NCI-H82 treated with DMSO at 0.1 percent for 48 hours (cell line): Measurements from ENCODE around the gene RESP18.
"Not testable (repeated sequence)": the region's sequence is repeated elsewhere in the genome, so short reads cannot be mapped to it uniquely, and the experiment has no call there.

Experiments
- DNase-seq: peaks from one replicate; lab custom pipeline; 2025; ENCODE audit not compliant: unreplicated experiment; lab: John Stamatoyannopoulos, UW

Gene RESP18

GRCh38 chr2:219325657-219326315 lies 6.8 kb downstream of the RESP18 start:
- DNase-seq: no peak

DNA sequence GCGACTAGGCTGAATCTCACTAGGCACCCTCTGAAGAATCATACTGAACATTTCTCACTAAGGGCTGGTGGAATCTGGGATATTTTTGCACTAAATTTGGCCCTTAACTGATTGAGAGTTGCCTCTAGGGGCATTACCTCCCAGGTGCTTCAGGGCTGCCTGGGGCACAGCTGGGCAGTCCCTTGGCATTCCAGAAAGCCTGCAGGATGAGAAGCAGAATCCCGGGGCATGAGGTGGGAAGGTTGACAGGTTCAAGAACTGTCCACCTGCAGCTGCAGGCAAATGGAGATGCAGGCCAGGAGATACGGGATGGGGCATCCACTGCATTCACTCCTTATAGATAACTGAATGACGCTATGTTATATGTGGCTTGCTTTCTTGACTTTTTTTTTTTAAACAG lies 7.4 kb downstream of the RESP18 start:
- no peak for DNase-seq

DNA sequence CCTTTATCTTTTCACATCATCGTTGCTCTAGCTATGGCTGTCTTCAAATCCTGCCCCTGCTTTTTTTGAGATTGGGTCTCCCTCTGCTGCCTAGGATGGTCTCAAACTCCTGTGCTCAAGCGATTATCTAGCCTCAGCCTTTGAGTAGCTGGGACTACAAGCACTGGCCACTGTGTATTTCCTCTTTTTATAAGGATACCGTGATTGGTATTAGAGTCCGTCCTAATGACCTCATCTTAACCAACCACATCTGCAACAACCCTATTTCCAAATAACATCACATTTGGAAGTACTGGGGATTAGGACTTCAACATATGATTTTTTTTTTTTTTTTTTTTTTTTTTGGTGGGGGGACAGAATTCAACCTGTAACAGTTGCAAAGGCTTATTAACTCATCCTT lies 9.1 kb downstream of the RESP18 start:
- no peak for DNase-seq

GRCh38 chr2:219314804-219315468 lies 17.6 kb downstream of the RESP18 start:
- no peak for DNase-seq

GRCh38 chr2:219312683-219313263 lies 19.8 kb downstream of the RESP18 start:
- not testable (repeated sequence) for DNase-seq

DNA sequence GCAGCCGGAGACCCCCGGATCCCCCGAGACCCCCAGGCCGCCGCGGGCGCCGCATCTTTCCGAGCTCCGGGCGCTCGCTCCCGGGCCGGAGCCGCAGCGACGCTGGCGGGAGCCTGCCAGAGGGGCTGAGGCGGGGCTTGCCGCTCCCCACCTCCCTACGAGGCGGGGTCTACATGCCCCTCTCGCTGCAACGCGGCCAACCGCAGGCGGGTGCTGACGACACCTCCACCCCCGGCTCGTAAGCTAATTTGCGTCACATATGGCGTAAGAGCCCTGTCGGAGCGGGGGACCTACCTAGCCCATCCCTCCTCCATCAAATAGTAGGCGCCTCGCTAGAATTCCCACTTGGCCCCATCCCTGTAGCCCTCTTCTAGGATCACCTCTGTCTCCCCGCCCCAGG lies 23.3 kb downstream of the RESP18 start, which contains the start of gene PTPRN:
Gene PTPRN (minus strand): TSS at position 124 of the 400 bp plus-strand sequence. CDS start 69 bp downstream, at position 55.
- peak; percentile 81 for DNase-seq

GRCh38 chr2:219308142-219309101 lies 24.1 kb downstream of the RESP18 start:
- peak; percentile 38 for DNase-seq

- DNase-seq: no peak
Observed at GRCh38 chr2:219306047-219306446, 26.5 kb downstream of the RESP18 start.

- no peak for DNase-seq
Observed at GRCh38 chr2:219304223-219304622, 28.3 kb downstream of the RESP18 start.

DNA sequence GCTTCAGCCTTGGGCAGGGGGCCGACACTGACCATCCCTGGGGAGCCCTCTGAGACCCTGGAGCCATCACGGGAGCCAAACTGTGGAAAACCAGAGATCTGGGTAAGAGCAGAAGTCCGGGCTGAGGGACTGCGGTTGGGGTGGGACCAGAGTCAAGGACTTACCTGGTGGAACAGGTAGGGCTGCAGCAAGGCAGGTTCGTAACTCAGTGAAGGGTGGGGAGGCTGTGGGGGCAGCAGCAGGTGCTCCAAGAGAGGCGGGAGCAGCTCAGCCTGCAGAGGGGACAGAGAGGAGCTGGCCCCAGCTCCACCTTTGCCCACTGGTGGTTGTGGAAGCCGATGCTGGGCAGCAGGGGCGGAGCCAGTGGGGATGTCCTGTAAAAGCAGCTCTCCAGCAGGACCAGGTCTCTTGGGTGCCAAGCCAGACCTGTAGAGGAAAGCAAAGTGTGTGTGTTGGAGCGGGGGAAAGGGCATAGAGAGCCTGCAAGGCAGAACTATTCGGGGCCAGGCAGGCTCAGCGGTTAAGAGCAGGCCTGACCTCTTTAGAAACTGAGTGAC lies 30.1 kb downstream of the RESP18 start:
- no peak for DNase-seq

DNA sequence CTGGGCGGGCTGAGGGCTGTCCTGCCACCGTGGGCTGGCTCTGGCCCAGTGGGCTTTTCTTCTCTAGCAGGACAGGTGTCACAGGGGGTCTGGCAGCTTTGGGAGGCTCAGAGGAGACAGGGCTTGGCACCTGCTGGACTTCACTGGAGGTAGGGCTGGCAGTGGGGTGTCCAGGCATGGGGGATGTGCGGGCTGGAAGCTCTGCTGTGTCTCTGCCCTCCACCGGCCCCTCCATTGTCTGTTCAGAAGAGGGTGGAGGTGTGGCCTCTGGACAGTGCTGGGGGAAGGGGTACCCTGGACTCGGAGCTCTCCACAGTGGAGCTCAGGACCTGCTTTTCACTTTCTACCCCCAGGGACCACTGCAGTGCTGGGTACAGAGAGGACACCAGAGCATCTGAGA lies 32.5 kb downstream of the RESP18 start:
- no peak for DNase-seq

- DNase-seq: no peak
Observed at GRCh38 chr2:219299372-219299760, 33.2 kb downstream of the RESP18 start.

- DNase-seq: peak; percentile 24
Observed at GRCh38 chr2:219298759-219299371, 33.7 kb downstream of the RESP18 start.

DNA sequence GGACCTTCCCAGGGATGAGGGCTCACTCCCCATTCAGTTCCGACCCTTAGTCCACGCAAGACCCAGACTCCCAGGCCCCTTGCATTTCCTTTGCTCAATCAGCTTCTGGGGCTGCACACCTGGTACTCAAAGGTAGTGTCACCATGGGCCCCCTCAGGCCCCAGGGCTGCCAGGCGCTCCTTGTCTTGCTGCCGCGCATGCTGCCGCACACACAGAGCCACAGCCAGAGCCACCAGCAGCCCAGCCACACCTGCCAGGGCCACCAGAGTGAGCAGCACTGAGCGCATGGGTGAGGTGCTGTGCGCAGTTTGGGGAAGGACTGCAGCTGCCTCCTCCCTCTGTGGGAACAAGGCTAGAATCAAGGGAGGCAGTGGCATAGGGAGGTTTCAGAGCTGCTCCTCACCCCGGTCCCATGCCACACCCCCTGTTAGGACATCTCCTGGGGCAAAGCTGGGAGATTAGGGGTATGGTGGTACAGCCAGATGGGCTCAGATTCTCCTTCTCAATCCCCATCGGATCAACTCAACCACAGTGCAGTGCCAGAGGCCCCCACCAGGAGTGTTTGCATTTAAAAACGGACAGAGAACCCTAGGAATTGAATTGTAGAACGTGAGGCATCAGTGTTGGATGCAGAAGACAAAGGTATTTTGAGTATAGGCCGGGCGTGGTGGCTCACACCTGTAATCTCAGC lies 34.6 kb downstream of the RESP18 start:
- DNase-seq: no peak

DNA sequence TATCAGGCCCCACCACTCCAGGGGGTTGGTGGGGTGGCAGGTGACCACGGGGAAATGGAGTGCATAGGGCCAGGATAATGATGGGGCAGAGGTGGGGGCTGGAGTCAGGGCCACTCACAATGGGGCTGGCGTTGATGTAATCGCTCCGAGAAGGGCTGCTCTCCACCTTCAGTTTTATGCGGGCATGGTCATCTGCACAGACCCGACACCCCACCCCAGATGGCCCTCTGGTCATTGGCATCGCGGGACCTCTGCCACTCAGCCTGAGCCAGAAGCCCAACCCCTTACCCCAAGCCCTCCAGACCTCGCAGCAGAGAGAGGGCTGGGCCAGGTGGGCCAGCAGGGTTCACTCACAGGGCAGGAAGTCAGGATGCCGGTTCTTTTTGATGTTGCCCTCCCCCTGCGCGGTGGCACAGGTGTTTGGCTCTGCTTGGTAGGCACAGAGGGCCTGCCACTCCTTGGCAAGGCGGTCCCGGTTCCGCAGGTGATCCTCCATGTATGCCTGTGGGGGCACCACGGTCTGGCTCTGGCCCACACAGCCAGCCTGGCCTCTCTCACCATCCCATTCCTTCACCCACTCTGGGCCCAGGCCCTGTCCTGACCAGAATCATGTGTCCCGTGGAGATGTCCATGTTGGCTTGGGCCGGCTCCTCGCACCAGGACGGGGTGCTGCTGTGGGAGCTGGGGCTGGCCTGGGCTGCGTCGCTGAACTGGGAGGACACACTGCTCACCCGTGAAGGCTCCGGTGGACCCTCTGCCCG lies 35.7 kb downstream of the RESP18 start:
- no peak for DNase-seq

GRCh38 chr2:219296142-219296541 lies 36.4 kb downstream of the RESP18 start:
- DNase-seq: no peak

DNA sequence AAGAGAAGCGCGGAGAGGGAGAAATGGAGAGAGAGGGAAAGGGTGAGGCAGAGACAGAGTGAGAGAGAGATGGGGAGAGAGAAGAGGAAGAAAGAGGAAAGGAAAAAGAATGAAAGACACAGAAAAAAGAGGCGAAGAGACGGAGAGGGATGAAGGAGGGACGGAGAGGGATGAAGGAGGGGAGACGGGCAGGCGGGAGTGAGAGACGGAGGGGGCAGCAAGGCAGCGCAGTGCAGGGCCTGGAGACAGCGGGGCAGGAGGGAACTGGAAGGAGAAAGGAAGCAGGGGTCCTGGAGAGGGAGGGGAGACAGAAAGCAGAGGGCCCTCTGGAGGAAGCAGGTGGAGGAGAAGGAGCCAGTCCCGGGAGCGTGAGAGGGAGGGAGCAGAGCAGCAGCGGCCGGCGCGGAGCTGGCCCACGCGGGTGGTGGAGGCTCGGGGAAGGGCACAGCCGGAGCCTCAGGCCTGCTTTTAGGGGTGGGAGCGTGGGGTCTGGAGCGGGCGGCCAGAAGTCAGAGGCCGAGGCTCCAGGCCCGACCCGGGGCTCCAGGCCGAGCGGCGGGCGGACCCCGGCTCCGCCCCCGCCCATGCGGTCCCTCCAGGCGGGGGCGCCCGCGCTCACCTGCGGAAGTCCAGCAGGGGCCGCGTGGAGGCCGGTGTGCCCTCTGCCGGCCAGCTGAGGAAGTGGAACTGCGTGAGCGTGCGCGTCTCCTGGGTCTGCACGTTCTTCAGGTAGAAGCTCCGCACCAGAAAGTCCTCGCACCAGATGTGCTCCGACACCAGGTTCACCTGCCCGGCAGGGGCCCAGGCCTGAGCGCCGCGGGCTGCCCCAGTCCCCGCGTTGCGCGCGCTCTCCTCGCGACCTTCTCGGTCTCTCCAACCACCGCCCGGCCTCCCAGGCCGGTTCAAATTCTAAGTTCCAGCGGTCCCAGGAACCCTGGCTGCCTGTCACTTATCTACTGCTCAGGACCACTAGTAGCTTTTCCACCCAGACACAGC lies 37.9 kb downstream of the RESP18 start:
- DNase-seq: peak; percentile 51

DNA sequence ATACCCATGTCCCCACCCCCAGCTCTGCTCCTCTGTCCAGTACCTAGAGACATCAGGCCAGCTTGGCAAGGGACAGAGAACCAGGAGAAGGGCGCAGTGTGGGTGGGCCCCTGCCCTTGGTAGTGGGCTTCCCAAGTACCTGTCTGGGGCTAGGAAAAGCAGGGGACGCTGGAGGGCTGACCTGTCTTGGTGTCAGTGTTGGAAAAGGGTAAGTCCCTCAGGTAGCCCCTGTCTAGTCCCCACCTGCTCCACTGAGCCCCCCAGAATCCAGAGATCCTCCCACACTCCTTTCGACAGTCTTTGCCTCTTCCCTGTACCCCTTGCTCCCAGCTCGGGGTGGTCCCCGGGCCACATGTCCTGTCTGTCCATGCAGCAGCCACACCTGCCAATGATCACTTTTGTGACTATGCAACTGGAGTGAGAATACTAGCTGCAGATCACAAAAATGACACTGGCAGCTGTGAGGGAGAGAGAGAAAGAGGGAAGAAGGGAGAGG lies 38.8 kb downstream of the RESP18 start:
- DNase-seq: no peak
